ENCODE data around the gene EPN3.

Gene EPN3

GRCh38 chr17:50572541-50572940 lies 40.0 kb downstream of the EPN3 start:
- DNase-seq: no peak

GRCh38 chr17:50573866-50574611 lies 41.5 kb downstream of the EPN3 start:
- no peak for DNase-seq

GRCh38 chr17:50575581-50576210 lies 43.2 kb downstream of the EPN3 start:
- peak; percentile 23 for DNase-seq

- no peak for DNase-seq
These were observed 44.3 kb downstream of the EPN3 start for GRCh38 chr17:50576864-50577263.

- DNase-seq: no peak
These were observed 45.0 kb downstream of the EPN3 start for GRCh38 chr17:50577451-50577954.

GRCh38 chr17:50578173-50578572 lies 45.6 kb downstream of the EPN3 start:
- no peak for DNase-seq

- DNase-seq: no peak
These were observed 46.9 kb downstream of the EPN3 start for GRCh38 chr17:50579399-50579798.

GRCh38 chr17:50580646-50581045 lies 48.1 kb downstream of the EPN3 start:
- DNase-seq: no peak

GRCh38 chr17:50581316-50581715 lies 48.8 kb downstream of the EPN3 start:
- DNase-seq: no peak

- DNase-seq: no peak
These were observed 50.2 kb downstream of the EPN3 start for GRCh38 chr17:50582741-50583140.

- DNase-seq: no peak
These were observed 51.1 kb downstream of the EPN3 start for GRCh38 chr17:50583641-50584040.

- DNase-seq: no peak
These were observed 51.6 kb downstream of the EPN3 start for GRCh38 chr17:50584116-50584515.

GRCh38 chr17:50584749-50585148 lies 52.2 kb downstream of the EPN3 start:
- no peak for DNase-seq

GRCh38 chr17:50585346-50585745 lies 52.8 kb downstream of the EPN3 start:
- DNase-seq: no peak

GRCh38 chr17:50585891-50586290 lies 53.4 kb downstream of the EPN3 start:
- no peak for DNase-seq

GRCh38 chr17:50586421-50587247 lies 54.1 kb downstream of the EPN3 start:
- DNase-seq: peak; percentile 69

- DNase-seq: no peak
These were observed 55.0 kb downstream of the EPN3 start for GRCh38 chr17:50587571-50587970.

GRCh38 chr17:50588391-50589049 lies 56.0 kb downstream of the EPN3 start:
- DNase-seq: no peak

- DNase-seq: no peak
These were observed 56.7 kb downstream of the EPN3 start for GRCh38 chr17:50589095-50589705.

GRCh38 chr17:50590946-50591737 lies 58.6 kb downstream of the EPN3 start:
- no peak for DNase-seq

- peak; percentile 4 for DNase-seq
These were observed 60.8 kb downstream of the EPN3 start for GRCh38 chr17:50593321-50593720.
